GM23338 (cell line): ENCODE measurements around the gene HMCES. TPM values are rescaled to one million over a fixed set of nuclear protein-coding genes. Genes with fewer than 3 reads are reported as not detected.
"Not testable (repeated sequence)": the region's sequence is repeated elsewhere in the genome, so short reads cannot be mapped to it uniquely, and the experiment has no call there.

Experiments used
- ATAC-seq: fragments of 200-7000 bp; cut with Tn5 transposase; 3 replicates; pipeline ENCODE4 v1.9.1; 2020
- DNase-seq: peaks from one replicate; pipeline ENCODE4 v3.0.0-alpha.2; 2015; ENCODE audit warnings: low spot score
- H2AFZ ChIP-seq: fragments of 200-600 bp; sonication (generic); 2 replicates; pipeline ENCODE4 v1.8.0; 2016; ENCODE audit warnings: antibody characterized with exemption, mild to moderate bottlenecking, moderate library complexity
- H3F3A ChIP-seq: fragments of 200-600 bp; sonication (generic); replicated peaks from 2 replicates; pipeline ENCODE4 v1.8.0; 2017; ENCODE audit warnings: antibody characterized with exemption, mixed run types, low read depth
- H3K27ac ChIP-seq: fragments of 200-600 bp; sonication (generic); 2 replicates; pipeline ENCODE4 v1.6.1; 2016; ENCODE audit warnings: low read depth
- H3K27me3 ChIP-seq: fragments of 200-600 bp; sonication (generic); 2 replicates; pipeline ENCODE4 v1.8.0; 2016; ENCODE audit warnings: mild to moderate bottlenecking, mixed run types, moderate library complexity; ENCODE audit not compliant: insufficient read depth
- H3K36me3 ChIP-seq: fragments of 200-600 bp; sonication (generic); 2 replicates; pipeline ENCODE4 v1.8.0; 2016; ENCODE audit warnings: mild to moderate bottlenecking; ENCODE audit not compliant: insufficient read depth
- H3K4me1 ChIP-seq: fragments of 200-600 bp; sonication (generic); 2 replicates; pipeline ENCODE4 v1.8.0; 2016; ENCODE audit warnings: mild to moderate bottlenecking, moderate library complexity; ENCODE audit not compliant: insufficient read depth
- H3K4me2 ChIP-seq: fragments of 200-600 bp; sonication (generic); 2 replicates; pipeline ENCODE4 v1.7.1; 2017; ENCODE audit warnings: mixed run types
- H3K4me3 ChIP-seq: fragments of 200-600 bp; sonication (generic); 2 replicates; pipeline ENCODE4 v1.6.1; 2016; ENCODE audit warnings: mixed run types
- H3K79me2 ChIP-seq: fragments of 200-600 bp; sonication (generic); replicated peaks from 2 replicates; pipeline ENCODE4 v1.8.0; 2017; ENCODE audit warnings: mild to moderate bottlenecking; ENCODE audit not compliant: insufficient read depth
- H3K9me2 ChIP-seq: fragments of 200-600 bp; sonication (generic); 2 replicates; pipeline ENCODE4 v1.8.0; 2017; ENCODE audit not compliant: insufficient read depth
- H4K20me1 ChIP-seq: fragments of 200-600 bp; sonication (generic); replicated peaks from 2 replicates; pipeline ENCODE4 v1.8.0; 2017; ENCODE audit warnings: mild to moderate bottlenecking; ENCODE audit not compliant: insufficient read depth
- H3K27ac Mint-ChIP-seq: 2 replicates; pipeline ENCODE4 v1.8.0; 2020; ENCODE audit warnings: inconsistent platforms, mild to moderate bottlenecking, moderate library complexity, mixed read lengths
- H3K27me3 Mint-ChIP-seq: 3 replicates; pipeline ENCODE4 v1.8.0; 2022; ENCODE audit warnings: low read depth, mild to moderate bottlenecking, moderate library complexity, mixed read lengths, inconsistent platforms; ENCODE audit not compliant: insufficient read depth, poor library complexity
- H3K36me3 Mint-ChIP-seq: 3 replicates; pipeline ENCODE4 v1.8.0; 2021; ENCODE audit warnings: low read depth, mild to moderate bottlenecking, inconsistent platforms, moderate library complexity, mixed read lengths
- H3K4me1 Mint-ChIP-seq: 3 replicates; pipeline ENCODE4 v1.8.0; 2020; ENCODE audit warnings: mild to moderate bottlenecking, inconsistent platforms, mixed read lengths
- H3K4me3 Mint-ChIP-seq: 3 replicates; pipeline ENCODE4 v1.8.0; 2021; ENCODE audit warnings: moderate library complexity, mild to moderate bottlenecking, inconsistent platforms, mixed read lengths
- H3K9me3 Mint-ChIP-seq: 3 replicates; pipeline ENCODE4 v1.8.0; 2020; ENCODE audit warnings: moderate library complexity, mild to moderate bottlenecking, inconsistent platforms, mixed read lengths
- CTCF ChIP-seq, 2 experiments: fragments of 200-600 bp in 1 of 2; sonication (generic) in 1 of 2; conservative IDR thresholded peaks; 2 replicates each; pipeline versions ENCODE4 v1.5.1 to v1.6.1; 2016 to 2017; ENCODE audit warnings: antibody characterized with exemption in 2 of 2, low read depth in 2 of 2, mild to moderate bottlenecking in 2 of 2, moderate library complexity in 1 of 2
- ETS1 ChIP-seq: IDR thresholded peaks from 2 replicates; pipeline ENCODE4 v1.6.1; 2016; ENCODE audit warnings: antibody characterized with exemption
- REST ChIP-seq: IDR thresholded peaks from one replicate; pipeline ENCODE4 v1.6.1; 2018; ENCODE audit warnings: antibody characterized with exemption; ENCODE audit not compliant: unreplicated experiment
- STAT1 ChIP-seq: IDR thresholded peaks from one replicate; pipeline ENCODE4 v1.6.1; 2016; ENCODE audit warnings: antibody characterized with exemption; ENCODE audit not compliant: unreplicated experiment
- polyA plus RNA-seq: library from polyadenylated mRNA; unstranded; fragments of >200 nt; fragmentation: Nextera tagmentation; extraction: Ambion mirVana; gene quantifications from 2 replicates; pipeline ENCODE4 v1.2.1, GENCODE V29; 2016
- total RNA-seq: library from RNA; depleted of rRNA; stranded (reverse); fragments of >200 nt; shearing (Covaris generic); gene quantifications from 2 replicates; pipeline ENCODE4 v1.2.3, GENCODE V29; 2014

The HMCES gene
- total and polyA plus RNA-seq, 2 experiments from 2014 or later = 36.5 to 44.5 TPM

GRCh38 chr3:129348734-129349133, 70.1 kb downstream of the HMCES start:
- H3K27ac Mint-ChIP-seq = no peak overlapping the region
- no peaks in the 10 kb centered on the region for H3K36me3 Mint-ChIP-seq
- H4K20me1 ChIP-seq = no peaks in the 10 kb centered on the region
- H3K4me2 ChIP-seq = no peak overlapping the region
- no peaks in the 10 kb centered on the region for H3F3A ChIP-seq
- TF ChIP-seq ETS1 (no peak), REST (no peak), CTCF (conservative IDR thresholded peaks at IDR 0.05; ENCODE audit: low read depth in 2 of 2) (no peak), STAT1 (no peak)
- peaks cover 20% of the 10 kb centered on the region for H3K27me3 Mint-ChIP-seq
- no peak overlapping the region for H3K27ac ChIP-seq
- H2AFZ ChIP-seq = no peak overlapping the region
- H3K4me3 Mint-ChIP-seq = no peak overlapping the region
- no peak overlapping the region for H3K4me3 ChIP-seq
- H3K9me2 ChIP-seq = no peaks in the 10 kb centered on the region
- H3K79me2 ChIP-seq = no peaks in the 10 kb centered on the region
- DNase-seq (no peak), ATAC-seq (no peak)
- no peaks in the 10 kb centered on the region for H3K27me3 ChIP-seq
- no peaks in the 10 kb centered on the region for H3K36me3 ChIP-seq
- H3K4me1 Mint-ChIP-seq = peaks cover 17% of the 10 kb centered on the region
- 0 out of 2 replicates have a peak, but pooled peaks cover 3% of the 10 kb centered on the region for H3K4me1 ChIP-seq
- H3K9me3 Mint-ChIP-seq = no peaks in the 10 kb centered on the region

- peaks cover 20% of the 10 kb centered on the region for H3K27me3 Mint-ChIP-seq
- not testable (repeated sequence) for H3K27ac Mint-ChIP-seq
These were observed 70.5 kb downstream of the HMCES start for GRCh38 chr3:129349169-129349568.

More at GRCh38 chr3:129349169-129349568, 70.5 kb downstream of the HMCES start:
- not testable (repeated sequence) for H3K4me3 ChIP-seq, H3K27me3 ChIP-seq, ATAC-seq, H3K36me3 Mint-ChIP-seq, H2AFZ ChIP-seq, H4K20me1 ChIP-seq, H3K4me2 ChIP-seq, H3K79me2 ChIP-seq, H3K9me3 Mint-ChIP-seq, H3K36me3 ChIP-seq, H3F3A ChIP-seq, H3K9me2 ChIP-seq, H3K27ac ChIP-seq, DNase-seq, H3K4me3 Mint-ChIP-seq, H3K4me1 ChIP-seq
- peaks cover 17% of the 10 kb centered on the region for H3K4me1 Mint-ChIP-seq
